ENCODE results near the gene CDK19. TPM values are rescaled to one million over a fixed set of nuclear protein-coding genes. Genes with fewer than 3 reads are reported as not detected.

CDK19 gene
- total RNA-seq, 6 experiments from 2014 or later, result 18.6 to 22.4 (median 20.0) TPM

DNA sequence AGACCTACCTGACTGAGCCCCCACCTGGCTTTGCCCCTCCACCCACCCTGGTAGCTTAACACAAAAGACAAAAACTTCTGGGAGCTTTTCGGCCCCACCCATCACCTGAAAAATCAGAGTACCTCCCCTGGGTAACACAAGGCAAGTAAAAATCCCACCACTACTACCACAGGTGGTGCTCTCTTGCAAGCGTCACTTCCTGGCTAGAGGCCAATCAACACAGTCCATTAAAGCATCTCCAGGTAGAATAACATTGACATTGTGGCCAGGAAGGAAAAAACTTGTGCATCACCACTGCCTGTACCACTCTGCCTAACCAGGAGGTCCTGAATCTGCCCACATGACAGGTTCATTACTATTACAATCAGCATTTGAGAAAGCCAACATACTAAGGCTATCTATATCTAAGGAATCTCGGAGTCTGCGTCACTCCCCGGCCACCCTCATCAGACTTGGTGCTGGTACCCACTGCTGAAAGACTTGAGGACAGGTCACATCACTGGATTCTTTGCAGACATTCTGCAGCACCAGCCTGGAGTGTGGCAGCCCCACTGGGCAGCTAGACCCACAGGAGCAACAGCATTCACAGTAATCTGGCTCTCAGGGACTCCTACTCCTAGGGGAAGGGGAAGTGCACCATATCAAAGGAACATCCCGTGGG, 125.9 kb downstream of the CDK19 start:
- Mint-ChIP-seq H3K27ac (no peak overlapping the region), H3K9me3 (no peaks in the 10 kb centered on the region)

DNA sequence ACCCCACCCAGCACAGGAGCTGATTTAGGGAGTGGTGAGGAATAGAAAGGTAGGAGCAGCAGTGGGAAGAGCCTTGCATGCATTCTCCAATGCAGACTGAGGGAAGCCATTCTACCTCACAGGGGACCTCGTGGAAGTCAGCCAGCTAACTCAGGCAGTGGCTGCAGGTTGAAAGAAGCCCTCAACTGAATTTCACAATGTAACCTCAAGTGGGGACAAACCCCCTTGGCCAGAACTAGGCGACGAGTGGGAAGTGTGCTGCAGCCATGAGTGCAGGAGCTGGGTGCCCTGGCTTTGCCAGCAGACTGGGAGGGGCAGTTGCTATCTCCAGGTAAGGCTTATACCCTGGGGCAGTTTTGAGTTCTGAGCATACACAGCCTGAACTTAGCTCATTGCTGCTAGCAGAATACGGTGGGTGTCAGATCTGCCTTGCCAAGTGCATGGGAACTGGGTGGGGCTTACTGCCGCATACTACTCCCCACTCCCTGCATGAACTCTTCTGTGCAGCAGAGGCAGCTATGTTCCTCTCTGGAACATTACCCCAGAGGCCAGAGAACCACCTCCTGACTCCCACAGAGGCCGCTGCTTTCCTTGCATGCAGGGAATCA, 126.5 kb downstream of the CDK19 start:
- no peak for DNase-seq
- Mint-ChIP-seq H3K27ac (no peak overlapping the region), H3K4me1 (ENCODE audit: low read depth) (peaks cover 12% of the 10 kb centered on the region), H3K27me3 (ENCODE audit: insufficient read depth) (no peaks in the 10 kb centered on the region), H3K9me3 (no peaks in the 10 kb centered on the region), H3K4me3 (no peak overlapping the region), H3K36me3 (ENCODE audit: low read depth) (no peaks in the 10 kb centered on the region)
- TF ChIP-seq, protein P1, sequence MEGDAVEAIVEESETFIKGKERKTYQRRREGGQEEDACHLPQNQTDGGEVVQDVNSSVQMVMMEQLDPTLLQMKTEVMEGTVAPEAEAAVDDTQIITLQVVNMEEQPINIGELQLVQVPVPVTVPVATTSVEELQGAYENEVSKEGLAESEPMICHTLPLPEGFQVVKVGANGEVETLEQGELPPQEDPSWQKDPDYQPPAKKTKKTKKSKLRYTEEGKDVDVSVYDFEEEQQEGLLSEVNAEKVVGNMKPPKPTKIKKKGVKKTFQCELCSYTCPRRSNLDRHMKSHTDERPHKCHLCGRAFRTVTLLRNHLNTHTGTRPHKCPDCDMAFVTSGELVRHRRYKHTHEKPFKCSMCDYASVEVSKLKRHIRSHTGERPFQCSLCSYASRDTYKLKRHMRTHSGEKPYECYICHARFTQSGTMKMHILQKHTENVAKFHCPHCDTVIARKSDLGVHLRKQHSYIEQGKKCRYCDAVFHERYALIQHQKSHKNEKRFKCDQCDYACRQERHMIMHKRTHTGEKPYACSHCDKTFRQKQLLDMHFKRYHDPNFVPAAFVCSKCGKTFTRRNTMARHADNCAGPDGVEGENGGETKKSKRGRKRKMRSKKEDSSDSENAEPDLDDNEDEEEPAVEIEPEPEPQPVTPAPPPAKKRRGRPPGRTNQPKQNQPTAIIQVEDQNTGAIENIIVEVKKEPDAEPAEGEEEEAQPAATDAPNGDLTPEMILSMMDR (IDR thresholded peaks at IDR 0.05), result no peak

More for the DNA sequence above, 125.9 kb downstream of the CDK19 start:
- no peak for DNase-seq
- H3K36me3 Mint-ChIP-seq (ENCODE audit: low read depth), result no peaks in the 10 kb centered on the region
- TF ChIP-seq, protein P1 (IDR thresholded peaks at IDR 0.05), result no peak
- H3K27me3 Mint-ChIP-seq (ENCODE audit: insufficient read depth), result no peaks in the 10 kb centered on the region
- no peak overlapping the region for H3K4me3 Mint-ChIP-seq
- peaks cover 12% of the 10 kb centered on the region for H3K4me1 Mint-ChIP-seq (ENCODE audit: low read depth)

DNA sequence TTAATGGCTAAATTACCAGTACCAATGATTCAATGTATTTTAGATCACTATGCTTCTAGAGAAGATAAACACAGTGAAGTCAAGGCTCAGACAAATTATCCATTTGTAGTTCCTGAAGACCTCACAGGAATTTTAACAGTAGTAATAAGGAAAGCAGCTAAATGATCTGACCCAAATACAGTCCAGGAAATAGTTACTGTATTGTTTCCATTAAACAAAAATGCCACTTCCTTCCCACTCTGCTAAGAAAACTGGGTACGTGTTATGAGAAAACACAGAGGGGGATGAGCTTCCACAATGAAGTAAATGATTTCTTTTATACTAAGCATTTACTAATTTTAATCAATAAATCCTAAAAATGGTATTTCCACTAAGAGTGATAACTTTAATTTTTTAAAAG, 127.9 kb downstream of the CDK19 start:
- Mint-ChIP-seq H3K36me3 (ENCODE audit: low read depth) (no peaks in the 10 kb centered on the region), H3K9me3 (no peaks in the 10 kb centered on the region), H3K27ac (no peak overlapping the region), H3K4me1 (ENCODE audit: low read depth) (peaks cover 16% of the 10 kb centered on the region), H3K4me3 (no peak overlapping the region), H3K27me3 (ENCODE audit: insufficient read depth) (no peaks in the 10 kb centered on the region)
- TF ChIP-seq, protein P1 (IDR thresholded peaks at IDR 0.05), result no peak
- no peak for DNase-seq

DNA sequence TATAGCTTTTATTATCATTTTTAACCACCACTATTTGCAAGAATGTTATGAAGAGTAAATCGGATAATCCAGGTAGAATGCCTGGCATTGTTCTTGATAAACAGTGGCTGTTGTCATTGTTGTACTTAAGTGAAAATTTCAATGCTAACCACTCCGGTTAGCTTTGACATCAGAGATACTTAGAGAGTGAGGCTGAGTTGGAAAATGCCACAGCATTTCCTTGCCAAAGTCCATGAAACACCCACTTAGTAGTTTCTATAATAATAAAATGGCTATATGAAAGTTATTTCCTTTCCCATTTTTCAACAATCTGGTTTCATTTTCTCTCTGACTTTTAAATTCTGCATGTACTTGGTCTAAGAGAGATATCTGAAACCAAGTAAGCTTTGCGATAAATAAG, 132.0 kb downstream of the CDK19 start:
- Mint-ChIP-seq H3K27me3 (ENCODE audit: insufficient read depth) (no peaks in the 10 kb centered on the region), H3K9me3 (no peaks in the 10 kb centered on the region), H3K36me3 (ENCODE audit: low read depth) (no peaks in the 10 kb centered on the region), H3K27ac (no peak overlapping the region), H3K4me3 (no peak overlapping the region), H3K4me1 (ENCODE audit: low read depth) (peaks cover 28% of the 10 kb centered on the region)
- TF ChIP-seq, protein P1 (IDR thresholded peaks at IDR 0.05), result no peak
- no peak for DNase-seq

DNA sequence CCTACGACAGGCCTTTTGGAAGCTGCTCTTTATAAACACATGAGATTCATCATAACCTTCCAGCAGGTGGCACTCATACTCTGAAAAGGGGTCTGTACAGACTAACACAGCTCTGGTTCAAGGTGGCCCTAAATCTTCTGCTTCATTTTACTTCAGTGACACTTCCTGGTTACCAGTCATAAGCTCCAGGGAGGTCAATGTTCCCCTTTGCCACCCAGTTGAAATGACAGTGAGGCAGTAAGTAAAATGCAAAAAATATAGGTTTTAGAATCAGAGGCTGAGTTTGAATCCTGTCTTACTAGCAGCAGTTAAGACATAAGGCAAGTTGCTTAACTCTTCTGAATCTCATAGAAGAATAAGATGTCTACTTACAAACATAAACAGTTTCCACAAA, 132.8 kb downstream of the CDK19 start:
- Mint-ChIP-seq H3K4me3 (peak overlapping the region; percentile 63), H3K9me3 (no peaks in the 10 kb centered on the region), H3K27ac (peak overlapping the region; percentile 75), H3K27me3 (ENCODE audit: insufficient read depth) (no peaks in the 10 kb centered on the region), H3K4me1 (ENCODE audit: low read depth) (peaks cover 22% of the 10 kb centered on the region), H3K36me3 (ENCODE audit: low read depth) (no peaks in the 10 kb centered on the region)
- DNase-seq, result peak; percentile 81
- TF ChIP-seq, protein P1 (IDR thresholded peaks at IDR 0.05), result peak; percentile 88
